NCI-H2107 (cell line): ENCODE data around the gene SNX20.

Experiments used
- DNase-seq: peaks from one replicate; lab custom pipeline; 2025; lab: John Stamatoyannopoulos, UW

The SNX20 gene, protein sequence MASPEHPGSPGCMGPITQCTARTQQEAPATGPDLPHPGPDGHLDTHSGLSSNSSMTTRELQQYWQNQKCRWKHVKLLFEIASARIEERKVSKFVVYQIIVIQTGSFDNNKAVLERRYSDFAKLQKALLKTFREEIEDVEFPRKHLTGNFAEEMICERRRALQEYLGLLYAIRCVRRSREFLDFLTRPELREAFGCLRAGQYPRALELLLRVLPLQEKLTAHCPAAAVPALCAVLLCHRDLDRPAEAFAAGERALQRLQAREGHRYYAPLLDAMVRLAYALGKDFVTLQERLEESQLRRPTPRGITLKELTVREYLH

GRCh38 chr16:50681021-50681885, at the start of gene SNX20:
SNX20 (minus strand) TSS chr16:50681312; CDS start chr16:50677526, 3,786 bp downstream.
- DNase-seq: no peak

GRCh38 chr16:50724306-50724705, 43.2 kb upstream of the SNX20 start:
- DNase-seq: no peak

DNA sequence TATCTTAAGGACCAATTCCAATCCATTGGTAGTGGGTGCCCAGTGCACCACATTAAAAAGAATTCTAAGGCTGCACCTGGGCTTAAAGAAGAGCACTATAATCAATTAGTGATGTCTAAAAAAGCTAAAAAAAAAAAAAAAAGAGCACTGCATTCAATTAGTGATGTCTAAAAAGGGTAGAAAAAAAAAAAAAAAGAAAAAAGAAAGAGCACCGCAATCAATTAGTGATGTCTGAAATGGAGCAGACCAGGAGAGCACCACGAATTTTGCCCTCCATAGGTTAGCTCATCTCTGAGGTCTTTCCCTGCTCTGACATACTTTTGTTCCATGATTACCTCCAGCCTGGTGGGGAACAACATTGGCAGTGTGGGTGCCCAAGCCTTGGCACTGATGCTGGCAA, 41.8 kb upstream of the SNX20 start:
- no peak for DNase-seq

DNA sequence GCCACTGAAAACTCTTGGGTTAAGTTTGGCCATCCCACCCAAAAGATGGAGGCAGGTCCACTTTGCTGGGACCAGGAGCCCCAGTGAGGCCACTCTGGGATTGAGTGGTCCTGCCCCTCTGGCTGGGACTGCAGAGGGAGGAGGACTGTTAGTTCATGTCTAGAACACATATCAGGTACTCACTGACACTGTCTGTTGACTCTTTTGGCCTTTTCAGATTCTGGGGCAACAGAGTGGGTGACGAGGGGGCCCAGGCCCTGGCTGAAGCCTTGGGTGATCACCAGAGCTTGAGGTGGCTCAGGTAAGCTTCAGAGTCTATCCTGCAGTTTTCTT, 41.3 kb upstream of the SNX20 start:
- DNase-seq: no peak

DNA sequence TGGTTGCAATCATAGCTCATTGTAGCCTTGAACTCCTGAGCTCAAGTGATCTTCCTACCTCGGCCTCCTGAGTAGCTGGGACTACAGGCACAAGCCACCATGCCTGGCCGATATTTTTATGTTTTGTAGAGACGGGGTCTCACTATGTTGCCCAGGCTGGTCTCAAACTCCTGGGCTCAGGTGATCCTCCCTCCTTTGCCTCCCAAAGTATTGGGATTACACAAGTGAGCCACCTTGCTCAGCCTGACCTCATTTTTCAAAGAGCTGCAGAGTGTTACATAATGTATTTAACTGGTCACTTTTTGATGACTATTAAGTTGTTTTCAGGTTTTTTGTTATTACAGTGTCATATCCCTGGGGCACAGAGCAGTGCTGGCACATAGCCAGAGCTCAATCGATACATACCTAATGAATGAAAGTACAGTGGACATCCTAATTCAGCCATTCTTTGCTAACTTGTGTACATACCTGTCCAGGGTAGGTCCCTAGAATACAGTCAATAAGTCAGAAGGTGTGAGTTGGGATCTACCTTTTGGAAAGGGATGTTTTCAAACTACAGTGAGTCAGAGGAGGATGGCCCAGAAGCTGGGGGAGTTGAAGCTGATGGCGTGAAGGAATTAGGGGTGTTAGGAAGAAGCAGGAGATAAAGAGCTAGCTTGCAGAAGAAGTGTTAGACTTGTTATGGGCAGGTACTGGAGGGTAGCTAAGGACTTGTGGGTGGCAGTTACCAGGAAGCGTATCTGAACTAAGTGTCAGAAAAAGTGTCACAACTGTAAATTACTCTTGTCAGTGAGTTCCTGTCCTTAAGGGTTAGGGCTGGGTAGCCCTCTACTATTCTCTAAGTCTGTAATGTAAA, 40.7 kb upstream of the SNX20 start:
- no peak for DNase-seq

DNA sequence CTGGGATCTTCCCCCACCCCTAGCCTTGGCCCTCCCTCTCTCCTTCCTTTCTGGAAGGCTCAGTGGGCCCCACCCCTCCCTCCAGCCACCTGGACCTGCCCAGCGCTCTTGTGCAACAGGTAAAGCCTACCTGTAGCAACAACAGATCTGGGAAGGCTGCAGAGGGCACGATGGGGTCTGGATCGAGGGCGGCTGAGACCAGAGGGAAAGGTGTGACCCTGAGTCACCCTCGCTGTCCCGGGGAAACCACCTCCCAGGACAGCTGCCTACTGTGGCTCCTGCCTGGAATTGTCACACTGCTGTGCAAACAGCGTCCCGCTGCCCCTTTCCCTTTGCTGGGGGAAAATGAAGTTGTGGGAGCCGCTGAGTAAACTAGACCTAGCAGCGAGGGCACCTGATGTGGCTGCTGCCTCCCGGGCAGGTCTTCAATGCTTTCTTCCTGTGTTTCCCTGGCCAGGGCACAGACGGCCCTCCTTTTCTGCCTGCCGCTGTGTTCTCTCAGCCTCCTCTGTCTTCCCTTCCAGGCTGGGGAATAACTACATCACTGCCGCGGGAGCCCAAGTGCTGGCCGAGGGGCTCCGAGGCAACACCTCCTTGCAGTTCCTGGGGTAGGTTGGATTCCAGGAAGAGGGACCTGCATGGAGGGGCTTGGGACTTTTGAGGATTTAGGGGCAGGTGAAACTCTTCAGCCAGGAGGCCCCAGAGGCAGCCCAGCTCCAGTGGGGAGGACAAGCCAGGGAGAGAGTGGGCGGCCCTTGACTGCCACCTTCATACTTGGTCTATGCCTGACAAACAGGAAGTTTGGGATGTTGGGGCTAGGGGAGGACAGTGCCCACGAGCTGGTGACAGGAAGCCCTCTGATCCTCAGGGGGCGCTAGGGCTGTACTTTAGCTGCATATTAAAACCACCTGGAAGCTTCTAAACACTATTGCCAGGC, 38.6 kb upstream of the SNX20 start:
- no peak for DNase-seq

- DNase-seq: no peak
These were observed 37.8 kb upstream of the SNX20 start for GRCh38 chr16:50718761-50719400.

- DNase-seq: no peak
These were observed 37.1 kb upstream of the SNX20 start for GRCh38 chr16:50718061-50718760.

- no peak for DNase-seq
These were observed 36.4 kb upstream of the SNX20 start for GRCh38 chr16:50717494-50717893.

GRCh38 chr16:50717091-50717490, 36.0 kb upstream of the SNX20 start:
- DNase-seq: no peak

DNA sequence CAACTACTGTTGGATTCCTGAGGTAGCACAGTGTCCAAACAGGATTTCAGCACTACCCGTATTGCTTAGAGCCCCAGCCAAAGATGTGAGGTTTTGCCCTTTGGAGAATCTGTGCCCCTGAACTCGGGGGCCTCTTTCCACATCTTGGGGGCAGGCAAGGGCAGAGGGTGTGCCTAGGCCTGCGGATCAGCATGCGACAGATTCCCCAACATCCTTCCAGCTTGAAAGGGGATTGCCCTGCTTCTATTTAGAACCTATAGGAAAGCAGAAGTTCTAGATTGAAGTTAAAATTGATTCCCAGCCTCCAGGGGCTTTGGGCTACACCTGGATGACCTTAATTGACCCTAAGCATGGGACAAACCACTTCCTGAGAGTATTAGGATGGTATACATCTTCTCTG, 31.8 kb upstream of the SNX20 start:
- DNase-seq: no peak

- no peak for DNase-seq
These were observed 31.4 kb upstream of the SNX20 start for GRCh38 chr16:50712560-50712898.

DNA sequence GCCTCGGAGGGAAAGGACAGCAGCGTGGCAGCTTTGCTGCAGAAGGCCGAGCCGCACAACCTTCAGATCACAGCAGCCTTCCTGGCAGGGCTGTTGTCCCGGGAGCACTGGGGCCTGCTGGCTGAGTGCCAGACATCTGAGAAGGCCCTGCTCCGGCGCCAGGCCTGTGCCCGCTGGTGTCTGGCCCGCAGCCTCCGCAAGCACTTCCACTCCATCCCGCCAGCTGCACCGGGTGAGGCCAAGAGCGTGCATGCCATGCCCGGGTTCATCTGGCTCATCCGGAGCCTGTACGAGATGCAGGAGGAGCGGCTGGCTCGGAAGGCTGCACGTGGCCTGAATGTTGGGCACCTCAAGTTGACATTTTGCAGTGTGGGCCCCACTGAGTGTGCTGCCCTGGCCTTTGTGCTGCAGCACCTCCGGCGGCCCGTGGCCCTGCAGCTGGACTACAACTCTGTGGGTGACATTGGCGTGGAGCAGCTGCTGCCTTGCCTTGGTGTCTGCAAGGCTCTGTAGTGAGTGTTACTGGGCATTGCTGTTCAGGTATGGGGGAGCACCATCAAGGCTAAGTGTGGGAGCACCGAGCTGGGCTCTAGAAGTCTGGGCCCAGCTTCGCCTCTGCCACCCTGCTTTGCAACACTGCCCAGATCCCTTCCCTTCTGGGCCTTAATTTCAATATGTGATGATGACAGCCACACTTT, 30.9 kb upstream of the SNX20 start:
- no peak for DNase-seq

GRCh38 chr16:50711040-50711439, 29.9 kb upstream of the SNX20 start:
- DNase-seq: no peak

DNA sequence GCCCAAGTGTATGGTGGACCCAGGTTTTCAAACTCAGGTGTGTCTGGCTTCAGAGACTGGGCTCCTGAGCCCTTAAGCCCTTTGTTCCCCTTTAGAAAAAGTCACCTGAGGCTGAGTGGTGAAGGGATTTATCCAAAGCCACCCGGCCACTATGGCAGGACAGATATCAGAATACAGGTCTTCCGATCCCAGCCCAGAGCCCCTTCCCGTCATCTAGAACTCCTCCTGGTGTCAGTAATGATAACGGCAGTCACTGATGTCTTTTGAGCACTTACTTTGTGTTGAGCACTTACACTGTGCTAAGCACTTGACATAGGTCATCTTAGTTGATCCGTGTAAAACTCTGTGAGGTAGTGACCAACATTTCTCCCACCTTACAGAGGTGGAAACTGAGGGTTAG, 28.9 kb upstream of the SNX20 start:
- no peak for DNase-seq

- DNase-seq: no peak
These were observed 28.1 kb upstream of the SNX20 start for GRCh38 chr16:50709061-50709684.

DNA sequence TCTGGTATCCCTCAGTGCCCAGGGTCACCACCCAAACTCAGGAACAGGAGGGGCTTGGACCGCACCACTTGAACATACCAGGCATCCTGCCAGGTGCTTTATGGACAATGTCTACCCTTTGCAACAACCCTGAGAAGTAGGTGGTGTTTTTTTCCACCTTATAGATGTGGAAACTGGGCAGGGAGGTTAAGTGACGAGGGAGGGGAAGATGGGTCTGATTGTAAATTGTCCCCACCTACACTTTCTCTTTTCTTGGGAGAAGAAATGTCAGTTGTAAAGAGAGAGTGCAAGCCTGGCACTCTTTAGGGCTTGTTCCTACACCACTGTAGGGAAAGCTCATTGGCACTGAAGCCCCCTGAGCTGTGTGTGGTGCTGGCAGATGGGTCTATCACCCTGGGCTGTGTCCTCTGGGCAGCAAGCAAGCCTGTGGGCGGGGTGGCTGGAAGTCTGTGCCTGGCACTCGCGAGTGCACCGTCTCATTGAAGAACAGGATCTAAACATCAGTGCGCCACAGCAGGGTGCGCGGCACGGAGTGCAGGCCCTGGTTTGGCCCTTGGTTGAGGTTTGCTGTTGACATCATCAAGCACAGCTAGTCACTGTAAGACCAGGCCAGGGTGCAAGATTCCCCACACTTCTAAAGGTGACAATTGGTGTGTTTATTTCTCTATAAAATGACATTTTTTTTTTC, 27.4 kb upstream of the SNX20 start:
- no peak for DNase-seq

DNA sequence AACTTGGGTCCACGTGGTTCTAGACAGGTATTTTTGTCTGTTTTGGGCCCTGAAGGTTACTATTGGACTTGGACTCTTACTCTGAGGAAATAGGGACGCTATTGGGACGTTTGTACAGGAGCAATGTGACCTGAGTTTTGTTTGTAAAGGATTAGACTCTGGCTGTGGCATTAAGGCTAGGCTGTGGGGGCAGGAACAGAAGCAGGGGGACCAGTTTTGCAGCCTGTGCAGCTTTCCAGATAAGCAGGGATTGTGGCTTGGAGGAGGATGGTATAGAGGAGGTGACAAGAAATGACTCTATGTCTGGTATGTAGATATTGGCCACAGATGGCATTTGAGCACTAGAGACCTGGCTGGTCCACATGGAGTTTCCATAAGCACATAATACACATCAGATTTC, 25.1 kb upstream of the SNX20 start:
- no peak for DNase-seq
